ENCODE data around the gene PRXL2B. TPM values are rescaled to one million over a fixed set of nuclear protein-coding genes. Genes with fewer than 3 reads are reported as not detected.

The PRXL2B gene
- total RNA-seq, 1 experiment from 2014 or later, result 40.7 TPM

DNA sequence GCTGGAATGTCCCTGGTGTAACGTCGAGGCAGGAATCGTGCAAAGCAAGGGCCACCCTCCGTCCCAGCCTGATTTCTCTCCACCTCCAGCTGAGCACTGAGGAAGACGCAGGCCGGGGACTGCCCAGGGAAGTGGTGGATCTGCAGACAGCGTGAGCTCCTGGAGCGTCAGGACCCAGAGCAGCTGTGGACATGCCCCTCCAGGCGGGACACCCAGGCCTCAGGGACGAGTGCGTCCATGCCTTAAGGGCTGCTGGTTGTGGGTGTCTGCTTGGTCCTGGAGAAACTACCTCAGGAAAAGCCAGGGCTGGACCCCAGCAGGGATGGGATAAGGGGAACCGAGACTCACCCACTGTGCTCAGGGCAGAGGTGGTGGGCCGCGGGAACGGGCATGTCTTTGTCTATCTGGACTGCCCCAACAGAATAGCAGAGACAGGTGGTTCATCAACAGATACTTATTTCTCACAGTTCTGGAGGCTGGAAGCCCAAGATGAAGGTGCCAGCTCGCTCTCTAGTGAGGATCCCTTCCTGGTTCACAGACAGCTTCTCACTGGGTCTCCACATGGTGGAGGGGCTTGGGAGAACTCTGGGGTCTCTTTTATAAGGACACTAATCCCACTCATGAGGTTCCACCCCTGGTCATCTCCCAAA is 52.0 kb downstream of the PRXL2B start:
- H2AK5ac ChIP-seq (ENCODE audit: insufficient read length, low read length), result no peak overlapping the region
- H3K27ac Mint-ChIP-seq, result peak overlapping the region in 1 of 3 experiments; percentile 49; a peak in 1 of 7 replicates
- H3K4me3 Mint-ChIP-seq, result no peak overlapping the region
- WGBS (ENCODE audit: extremely low coverage, insufficient read length, low lambda C conversion rate), result no CpG with 5 or more reads among the region's 16 CpGs
- H3K79me2 ChIP-seq (ENCODE audit: insufficient read depth, low read length), result no peaks in the 10 kb centered on the region
- H2BK20ac ChIP-seq (ENCODE audit: low read depth, low read length, poor library complexity, severe bottlenecking), result no peak overlapping the region
- H2AFZ ChIP-seq (ENCODE audit: low read length), result no peak overlapping the region
- H3K4me2 ChIP-seq (ENCODE audit: insufficient read depth, insufficient read length, low read length), result no peak overlapping the region
- no peaks in the 10 kb centered on the region for H4K20me1 ChIP-seq (ENCODE audit: control insufficient read depth, insufficient read depth, insufficient read length)
- H3K9me3 Mint-ChIP-seq, result peaks cover 14 to 17% of the 10 kb centered on the region in 2 experiments
- H3K14ac ChIP-seq (ENCODE audit: insufficient read depth, low read length), result no peak overlapping the region
- H4K5ac ChIP-seq (ENCODE audit: insufficient read length, low read depth, low read length), result no peak overlapping the region
- H3K18ac ChIP-seq (ENCODE audit: insufficient read length, low read depth, low read length), result no peak overlapping the region
- TF ChIP-seq, protein P1, sequence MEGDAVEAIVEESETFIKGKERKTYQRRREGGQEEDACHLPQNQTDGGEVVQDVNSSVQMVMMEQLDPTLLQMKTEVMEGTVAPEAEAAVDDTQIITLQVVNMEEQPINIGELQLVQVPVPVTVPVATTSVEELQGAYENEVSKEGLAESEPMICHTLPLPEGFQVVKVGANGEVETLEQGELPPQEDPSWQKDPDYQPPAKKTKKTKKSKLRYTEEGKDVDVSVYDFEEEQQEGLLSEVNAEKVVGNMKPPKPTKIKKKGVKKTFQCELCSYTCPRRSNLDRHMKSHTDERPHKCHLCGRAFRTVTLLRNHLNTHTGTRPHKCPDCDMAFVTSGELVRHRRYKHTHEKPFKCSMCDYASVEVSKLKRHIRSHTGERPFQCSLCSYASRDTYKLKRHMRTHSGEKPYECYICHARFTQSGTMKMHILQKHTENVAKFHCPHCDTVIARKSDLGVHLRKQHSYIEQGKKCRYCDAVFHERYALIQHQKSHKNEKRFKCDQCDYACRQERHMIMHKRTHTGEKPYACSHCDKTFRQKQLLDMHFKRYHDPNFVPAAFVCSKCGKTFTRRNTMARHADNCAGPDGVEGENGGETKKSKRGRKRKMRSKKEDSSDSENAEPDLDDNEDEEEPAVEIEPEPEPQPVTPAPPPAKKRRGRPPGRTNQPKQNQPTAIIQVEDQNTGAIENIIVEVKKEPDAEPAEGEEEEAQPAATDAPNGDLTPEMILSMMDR (conservative IDR thresholded peaks at IDR 0.05), result no peak
- no peaks in the 10 kb centered on the region for H3K79me1 ChIP-seq (ENCODE audit: insufficient read depth, low read depth, low read length, poor library complexity, severe bottlenecking)
- H3K23me2 ChIP-seq (ENCODE audit: insufficient read length, low read depth, low read length, poor library complexity, severe bottlenecking), result peaks cover 10% of the 10 kb centered on the region
- H3K27ac ChIP-seq (ENCODE audit: insufficient read length, low read depth, low read length), result no peak overlapping the region
- no peak overlapping the region for H2BK15ac ChIP-seq (ENCODE audit: low read depth, low read length)
- H2BK12ac ChIP-seq (ENCODE audit: insufficient read length, low read depth, low read length), result no peak overlapping the region
- H3K4ac ChIP-seq (ENCODE audit: low read depth, low read length), result no peak overlapping the region
- H3T11ph ChIP-seq (ENCODE audit: low read length), result no peak overlapping the region
- peaks cover 44% of the 10 kb centered on the region for H3K27me3 Mint-ChIP-seq (ENCODE audit: low read depth)
- DNase-seq, result peak; percentile 20
- peaks cover 0 to 13% (median 3%) of the 10 kb centered on the region in 3 experiments; a peak in 4 of 7 replicates for H3K36me3 Mint-ChIP-seq (ENCODE audit: insufficient read depth in 1 of 3, low read depth in 3 of 3)
- no peak overlapping the region for H4K91ac ChIP-seq (ENCODE audit: insufficient read length, low read depth, low read length)
- no peaks in the 10 kb centered on the region for H3K4me1 ChIP-seq (ENCODE audit: insufficient read depth, low read length)
- H3K4me1 Mint-ChIP-seq, result peaks cover 2 to 5% of the 10 kb centered on the region in 2 experiments; a peak in 1 of 4 replicates
- peaks cover 6% of the 10 kb centered on the region for H3K9me3 ChIP-seq (ENCODE audit: control insufficient read depth, low read depth, low read length)
- H4K8ac ChIP-seq (replicated peaks; ENCODE audit: insufficient read length, low read depth, low read length), result no peak overlapping the region
- H2BK120ac ChIP-seq (ENCODE audit: low read depth, low read length, poor library complexity, severe bottlenecking), result no peak overlapping the region
- H2BK5ac ChIP-seq (ENCODE audit: insufficient read length, low read length), result no peak overlapping the region
- no peak overlapping the region for H3K56ac ChIP-seq (ENCODE audit: insufficient read length, low read depth, low read length)
- no peak overlapping the region for H3K9ac ChIP-seq (ENCODE audit: extremely low read depth, insufficient read length, low read length)
- H3K23ac ChIP-seq (ENCODE audit: insufficient read length, low read depth, low read length), result no peak overlapping the region
- H3K27me3 ChIP-seq (ENCODE audit: insufficient read depth, low read length), result peaks cover 1% of the 10 kb centered on the region; the same call in 1 of the 2 replicates
